Uterus (tissue), 4 donors: ENCODE results near the gene TESK2. TPM values are rescaled to one million over a fixed set of nuclear protein-coding genes. Genes with fewer than 3 reads are reported as not detected.
"Not testable (repeated sequence)": the region's sequence is repeated elsewhere in the genome, so short reads cannot be mapped to it uniquely, and the experiment has no call there.

Experiments
- DNase-seq, 2 donors: peaks; one replicate each; pipeline ENCODE4 v3.0.0-alpha.2; 2019 to 2020
- H3K27ac ChIP-seq, 2 donors: fragments of 200-600 bp; sonication (generic); 1 replicate in 1 of 2; 2 replicates in 1 of 2; pipeline ENCODE4 v1.5.1; 2016 to 2018
- H3K27me3 ChIP-seq, 2 donors: fragments of 200-600 bp; sonication (generic); one replicate each; pipeline ENCODE4 v1.5.1; 2018 to 2019; ENCODE audit warnings: control low read depth in 1 of 2
- H3K36me3 ChIP-seq, 2 donors: fragments of 200-600 bp; sonication (generic); one replicate each; pipeline ENCODE4 v1.5.1; 2019; ENCODE audit warnings: control low read depth in 1 of 2
- H3K4me1 ChIP-seq, 2 donors: fragments of 200-600 bp; sonication (generic); one replicate each; pipeline ENCODE4 v1.5.1; 2018 to 2019; ENCODE audit warnings: control low read depth in 1 of 2
- H3K4me3 ChIP-seq, 2 donors: fragments of 200-600 bp; sonication (generic); 1 replicate in 1 of 2; 2 replicates in 1 of 2; pipeline ENCODE4 v1.5.1; 2018 to 2019; ENCODE audit warnings: mild to moderate bottlenecking in 1 of 2
- H3K9me3 ChIP-seq, 2 donors: fragments of 200-600 bp; sonication (generic); one replicate each; pipeline ENCODE4 v1.5.1; 2019; ENCODE audit warnings: control low read depth in 1 of 2
- CTCF ChIP-seq, 4 experiments: fragments of 200-600 bp in 2 of 4; fragments of 450-650 bp in 2 of 4; sonication (generic) in 2 of 4; IDR thresholded peaks; one replicate each; pipeline ENCODE4 v1.5.1; 2016 to 2019; ENCODE audit warnings: antibody characterized with exemption in 4 of 4, mild to moderate bottlenecking in 2 of 4, moderate library complexity in 1 of 4
- POLR2A ChIP-seq, 2 donors: fragments of 450-650 bp; IDR thresholded peaks; one replicate each; pipeline ENCODE4 v1.6.1; 2016; ENCODE audit warnings: antibody characterized with exemption in 2 of 2, mild to moderate bottlenecking in 1 of 2, moderate library complexity in 1 of 2
- intact Hi-C: fragments of 100-400 bp; cut with DNase I; formaldehyde crosslinking; loops from one replicate; pipeline ENCODE4 v1.15.1; 2023; ENCODE audit warnings: low total_unique reads
- total RNA-seq, 4 donors: library from RNA; depleted of rRNA in 3 of 4; stranded (reverse); fragments of >200 nt in 3 of 4; gene quantifications; one replicate each; pipeline versions ENCODE4 v1.1.0 to v1.2.4, GENCODE V29; 2014 to 2023
- donor health status: DM: yes; HTN: yes; CAD: no.

TESK2 gene
- total RNA-seq, 4 donors from 2014 or later = 0.29 to 7.5 (median 2.1) TPM

GRCh38 chr1:45478121-45478814, 12.7 kb downstream of the TESK2 start:
- H3K4me1 ChIP-seq = no peaks in the 10 kb centered on the region
- DNase-seq = no peak

GRCh38 chr1:45477646-45478045, 13.3 kb downstream of the TESK2 start:
- Histone ChIP-seq H3K9me3 (no peaks in the 10 kb centered on the region), H3K27me3 (no peaks in the 10 kb centered on the region), H3K27ac (no peak overlapping the region), H3K36me3 (no peaks in the 10 kb centered on the region), H3K4me3 (no peak overlapping the region), H3K4me1 (no peaks in the 10 kb centered on the region)
- intact Hi-C loops = no loop called here
- no peak for DNase-seq
- no peak for TF ChIP-seq CTCF (IDR thresholded peaks at IDR 0.05)

More at GRCh38 chr1:45478121-45478814, 12.7 kb downstream of the TESK2 start:
- H3K36me3 ChIP-seq = no peaks in the 10 kb centered on the region
- H3K9me3 ChIP-seq = no peaks in the 10 kb centered on the region
- no peaks in the 10 kb centered on the region for H3K27me3 ChIP-seq
- intact Hi-C loops = no loop called here
- TF ChIP-seq CTCF (IDR thresholded peaks at IDR 0.05) (no peak), POLR2A (IDR thresholded peaks at IDR 0.05) (no peak)
- no peak overlapping the region for H3K4me3 ChIP-seq
- no peak overlapping the region for H3K27ac ChIP-seq

- intact Hi-C loops = not testable (repeated sequence)
These were observed 16.8 kb downstream of the TESK2 start for GRCh38 chr1:45474194-45474593.

GRCh38 chr1:45473302-45473701, 17.7 kb downstream of the TESK2 start:
- no peaks in the 10 kb centered on the region for H3K27me3 ChIP-seq
- intact Hi-C loops = no loop called here
- no peak overlapping the region for H3K4me3 ChIP-seq
- TF ChIP-seq CTCF (IDR thresholded peaks at IDR 0.05) (no peak), POLR2A (IDR thresholded peaks at IDR 0.05) (no peak)
- no peaks in the 10 kb centered on the region for H3K9me3 ChIP-seq
- no peak for DNase-seq
- H3K36me3 ChIP-seq = no peaks in the 10 kb centered on the region
- no peaks in the 10 kb centered on the region for H3K4me1 ChIP-seq
- no peak overlapping the region for H3K27ac ChIP-seq

More at GRCh38 chr1:45474194-45474593, 16.8 kb downstream of the TESK2 start:
- H3K4me3 ChIP-seq, H3K36me3 ChIP-seq, H3K4me1 ChIP-seq, H3K27me3 ChIP-seq, DNase-seq, H3K9me3 ChIP-seq, H3K27ac ChIP-seq: not testable (repeated sequence)

DNA sequence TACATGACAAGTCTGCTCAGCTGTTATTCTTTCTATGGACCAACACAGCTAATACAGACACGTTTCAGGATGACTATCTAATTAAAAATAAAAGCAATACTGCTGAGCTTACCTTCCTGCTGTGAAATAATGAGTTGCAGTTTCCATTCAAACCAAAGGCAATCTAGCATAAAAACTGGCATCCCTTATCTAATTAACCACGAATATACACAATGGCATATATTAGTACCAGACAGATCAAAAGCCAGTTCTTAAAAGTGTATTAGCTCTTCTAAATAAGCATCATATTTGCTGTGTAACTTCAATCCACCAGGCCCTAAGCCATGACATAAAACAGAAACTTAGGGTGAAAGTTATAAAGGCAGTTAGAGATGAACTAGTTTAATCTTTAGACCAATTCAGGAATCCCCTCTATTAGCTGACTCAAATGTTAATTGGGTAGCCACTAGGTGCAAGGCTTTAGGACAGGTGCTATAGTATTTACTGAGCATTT, 20.6 kb downstream of the TESK2 start:
- Histone ChIP-seq H3K27ac (no peak overlapping the region), H3K4me1 (no peaks in the 10 kb centered on the region), H3K36me3 (no peaks in the 10 kb centered on the region), H3K27me3 (no peaks in the 10 kb centered on the region), H3K9me3 (no peaks in the 10 kb centered on the region), H3K4me3 (no peak overlapping the region)
- intact Hi-C loops = no loop called here
- TF ChIP-seq POLR2A (IDR thresholded peaks at IDR 0.05) (no peak), CTCF (IDR thresholded peaks at IDR 0.05) (no peak)
- DNase-seq = no peak

- DNase-seq, H3K4me3 ChIP-seq, H3K27ac ChIP-seq, H3K4me1 ChIP-seq, H3K27me3 ChIP-seq, H3K9me3 ChIP-seq, H3K36me3 ChIP-seq, intact Hi-C loops: not testable (repeated sequence)
These were observed 23.6 kb downstream of the TESK2 start for GRCh38 chr1:45467353-45467752.
